Measurements from ENCODE around the gene POLE4.
A peak's percentile ranks its signal among the peaks of the same experiment; 100 is the strongest.

POLE4 gene, protein sequence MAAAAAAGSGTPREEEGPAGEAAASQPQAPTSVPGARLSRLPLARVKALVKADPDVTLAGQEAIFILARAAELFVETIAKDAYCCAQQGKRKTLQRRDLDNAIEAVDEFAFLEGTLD

DNA sequence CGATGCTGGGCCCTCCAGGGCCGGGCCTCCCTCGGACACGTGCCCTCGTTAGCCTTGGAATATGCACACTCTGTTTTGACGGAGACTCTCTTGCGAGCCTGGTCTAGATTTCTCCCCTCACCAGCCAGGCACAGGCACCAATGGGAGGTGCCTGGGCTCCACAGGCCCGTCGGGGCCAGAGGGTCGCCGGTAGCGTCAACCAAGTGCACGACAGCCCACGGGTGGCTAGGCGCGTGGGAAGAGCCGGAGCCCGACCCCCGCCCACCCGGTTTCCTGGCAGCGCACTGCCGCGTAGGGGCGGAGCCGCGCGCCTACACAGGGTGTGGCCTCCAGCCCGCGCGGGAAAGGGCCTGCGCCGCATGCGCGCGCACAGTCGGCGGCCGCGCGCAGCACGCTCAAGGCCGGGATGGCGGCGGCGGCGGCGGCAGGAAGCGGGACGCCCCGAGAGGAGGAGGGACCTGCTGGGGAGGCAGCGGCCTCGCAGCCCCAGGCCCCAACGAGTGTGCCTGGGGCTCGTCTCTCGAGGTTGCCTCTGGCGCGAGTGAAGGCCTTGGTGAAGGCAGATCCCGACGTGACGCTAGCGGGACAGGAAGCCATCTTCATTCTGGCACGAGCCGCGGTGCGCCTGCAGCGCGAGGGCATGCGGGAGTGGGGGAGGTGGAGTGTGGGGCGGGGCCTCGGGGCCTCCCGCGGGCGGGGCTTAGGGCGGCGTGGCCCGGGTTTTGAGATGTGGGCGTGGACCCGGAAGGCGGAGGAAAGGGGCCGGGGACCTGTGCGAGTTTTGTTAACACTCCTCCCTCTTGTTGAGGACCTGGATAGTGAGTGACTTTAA is at the start of gene POLE4:
Gene POLE4 (plus strand): TSS at position 370 of the 832 bp plus-strand sequence. CDS start 37 bp downstream, at position 407.
- Histone ChIP-seq H3K27ac (ENCODE audit: low read depth, low read length) (peak within 1 kb of the TSS; percentile 96), H3K27me3 (ENCODE audit: control insufficient read depth, insufficient read depth, low read length) (no peaks in the 10 kb centered on the region), H3K4me1 (ENCODE audit: control insufficient read depth, insufficient read depth, low read length) (peaks cover 3% of the 10 kb centered on the region), H3K36me3 (ENCODE audit: control insufficient read depth, insufficient read depth, low read length) (no peaks in the 10 kb centered on the region), H3K4me3 (ENCODE audit: low read length) (peak within 1 kb of the TSS; percentile 87), H3K9ac (ENCODE audit: low read length) (peak within 1 kb of the TSS; percentile 75)

DNA sequence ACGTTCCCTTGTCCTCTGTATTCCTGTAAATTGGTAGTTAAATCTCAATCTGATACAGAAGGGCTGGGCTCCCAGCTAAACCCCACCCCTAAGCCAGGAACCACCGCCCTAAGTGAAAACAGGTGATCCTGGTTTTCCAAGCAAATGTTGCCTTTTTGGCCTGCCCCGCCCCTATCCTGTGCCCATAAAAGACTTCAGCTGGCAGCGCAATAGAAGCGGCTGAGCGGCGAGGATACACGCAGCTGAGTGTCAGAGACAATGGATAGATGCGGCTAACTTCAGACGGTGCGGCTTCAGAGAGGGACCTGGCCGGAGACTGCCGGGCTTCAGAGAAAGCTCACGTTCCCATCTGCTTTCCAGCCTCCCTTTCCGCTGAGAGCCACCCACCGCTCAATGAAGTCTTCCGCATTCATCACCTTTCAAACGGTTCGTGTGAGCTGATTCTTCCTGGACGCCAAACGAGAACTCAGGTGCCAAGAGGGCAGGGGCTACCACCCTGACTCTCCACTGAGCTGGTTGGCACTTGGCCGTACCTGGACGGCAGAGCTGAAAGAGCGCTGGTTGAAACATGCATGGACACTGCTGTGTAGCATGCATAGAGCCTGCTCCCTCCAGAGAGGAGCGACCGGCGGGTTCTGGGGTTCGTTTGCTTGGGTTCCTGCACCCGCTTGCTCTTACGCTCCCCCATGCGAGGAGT is 49.5 kb upstream of the POLE4 start:
- no peaks in the 10 kb centered on the region for H3K4me1 ChIP-seq (ENCODE audit: control insufficient read depth, insufficient read depth, low read length)
- H3K27ac ChIP-seq (ENCODE audit: low read depth, low read length), result no peak overlapping the region
- H3K36me3 ChIP-seq (ENCODE audit: control insufficient read depth, insufficient read depth, low read length), result no peaks in the 10 kb centered on the region
- H3K9ac ChIP-seq (ENCODE audit: low read length), result no peak overlapping the region
- H3K4me3 ChIP-seq (ENCODE audit: low read length), result peak overlapping the region; percentile 32
- peaks cover 2% of the 10 kb centered on the region for H3K27me3 ChIP-seq (ENCODE audit: control insufficient read depth, insufficient read depth, low read length)

DNA sequence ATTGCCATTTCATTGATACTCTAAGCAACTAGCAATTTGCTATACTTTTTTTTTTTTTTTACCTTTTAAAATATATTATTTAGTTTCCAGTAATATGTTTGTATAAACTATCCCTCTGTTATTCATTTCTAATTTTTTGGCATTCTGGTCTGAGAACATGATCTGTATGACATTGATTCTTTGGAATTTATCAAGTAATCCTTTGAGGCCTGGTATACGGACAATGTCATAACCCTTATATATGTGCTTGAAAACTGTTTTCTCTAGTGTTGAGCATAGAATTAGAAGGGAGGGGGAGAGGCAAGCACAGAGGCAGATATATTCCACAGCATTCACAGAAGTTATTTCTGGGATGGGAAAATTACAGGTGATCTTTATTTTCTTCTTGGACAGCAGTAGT is 48.2 kb upstream of the POLE4 start:
- Histone ChIP-seq H3K9ac (ENCODE audit: low read length) (no peak overlapping the region), H3K27me3 (ENCODE audit: control insufficient read depth, insufficient read depth, low read length) (peaks cover 2% of the 10 kb centered on the region), H3K36me3 (ENCODE audit: control insufficient read depth, insufficient read depth, low read length) (no peaks in the 10 kb centered on the region), H3K4me3 (ENCODE audit: low read length) (no peak overlapping the region), H3K4me1 (ENCODE audit: control insufficient read depth, insufficient read depth, low read length) (no peaks in the 10 kb centered on the region), H3K27ac (ENCODE audit: low read depth, low read length) (no peak overlapping the region)

DNA sequence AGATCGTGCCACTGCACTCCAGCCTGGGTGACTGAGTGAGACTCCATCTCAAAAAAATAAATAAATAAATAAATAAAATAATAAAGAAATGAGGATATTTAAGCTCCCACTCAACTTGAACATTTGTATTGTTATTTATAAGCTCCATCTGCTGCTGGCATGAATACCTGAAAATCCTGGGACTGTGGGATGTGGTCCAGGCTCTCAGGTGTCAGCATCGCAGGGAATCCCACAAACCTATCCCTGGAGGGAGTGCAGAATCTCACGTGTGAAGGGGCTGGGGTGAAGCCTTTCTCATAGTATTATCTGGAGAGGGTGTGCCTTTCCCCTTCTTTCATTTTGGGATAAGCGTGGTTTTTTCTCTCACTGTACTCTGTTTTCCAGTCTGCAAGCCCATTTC is 47.4 kb upstream of the POLE4 start:
- H3K27ac ChIP-seq (ENCODE audit: low read depth, low read length), result no peak overlapping the region
- no peak overlapping the region for H3K4me3 ChIP-seq (ENCODE audit: low read length)
- H3K27me3 ChIP-seq (ENCODE audit: control insufficient read depth, insufficient read depth, low read length), result peaks cover 2% of the 10 kb centered on the region
- H3K4me1 ChIP-seq (ENCODE audit: control insufficient read depth, insufficient read depth, low read length), result no peaks in the 10 kb centered on the region
- no peak overlapping the region for H3K9ac ChIP-seq (ENCODE audit: low read length)
- no peaks in the 10 kb centered on the region for H3K36me3 ChIP-seq (ENCODE audit: control insufficient read depth, insufficient read depth, low read length)

DNA sequence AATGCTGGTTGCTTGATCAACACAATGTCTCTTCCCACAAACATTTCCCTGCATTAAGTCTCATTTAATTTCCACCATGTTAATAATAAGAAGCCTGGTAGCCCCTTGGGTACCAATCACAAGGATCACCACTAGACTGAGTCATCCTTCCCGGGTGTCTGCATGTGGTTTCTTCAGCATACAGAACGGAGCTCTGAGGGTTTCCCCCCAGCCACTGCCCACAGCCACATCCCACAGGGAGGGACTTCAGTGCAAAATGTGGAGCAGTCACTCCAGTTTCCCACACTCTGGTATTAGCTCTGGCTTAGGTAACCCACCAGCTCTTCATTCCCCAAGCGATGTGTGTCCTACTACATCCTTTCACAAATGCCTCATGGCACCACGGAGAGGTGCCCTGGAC is 42.7 kb upstream of the POLE4 start:
- H3K27me3 ChIP-seq (ENCODE audit: control insufficient read depth, insufficient read depth, low read length), result no peaks in the 10 kb centered on the region
- no peak overlapping the region for H3K27ac ChIP-seq (ENCODE audit: low read depth, low read length)
- H3K36me3 ChIP-seq (ENCODE audit: control insufficient read depth, insufficient read depth, low read length), result no peaks in the 10 kb centered on the region
- no peak overlapping the region for H3K9ac ChIP-seq (ENCODE audit: low read length)
- H3K4me3 ChIP-seq (ENCODE audit: low read length), result no peak overlapping the region
- peaks cover 2% of the 10 kb centered on the region for H3K4me1 ChIP-seq (ENCODE audit: control insufficient read depth, insufficient read depth, low read length)

DNA sequence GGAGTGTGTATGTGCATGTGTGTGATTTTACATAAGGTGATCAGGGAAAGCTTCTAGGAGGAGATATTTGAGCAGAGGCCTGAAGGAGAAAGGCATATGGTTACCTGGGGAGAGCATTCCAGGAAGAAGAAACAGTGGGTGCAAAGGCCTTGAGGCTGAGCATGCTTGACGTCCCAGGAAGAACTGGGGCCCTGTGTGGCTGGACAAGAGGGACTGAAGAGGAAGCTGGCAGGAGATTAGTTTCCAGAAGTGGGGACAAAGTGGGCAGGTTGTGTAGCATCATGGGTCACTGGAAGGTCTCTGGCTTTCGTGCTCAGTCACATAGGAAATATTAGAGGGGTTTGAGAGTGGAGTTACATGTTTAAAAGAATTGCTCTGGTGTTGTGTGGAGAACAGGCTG is 42.0 kb upstream of the POLE4 start:
- Histone ChIP-seq H3K27me3 (ENCODE audit: control insufficient read depth, insufficient read depth, low read length) (no peaks in the 10 kb centered on the region), H3K27ac (ENCODE audit: low read depth, low read length) (no peak overlapping the region), H3K36me3 (ENCODE audit: control insufficient read depth, insufficient read depth, low read length) (no peaks in the 10 kb centered on the region), H3K4me3 (ENCODE audit: low read length) (no peak overlapping the region), H3K4me1 (ENCODE audit: control insufficient read depth, insufficient read depth, low read length) (peaks cover 2% of the 10 kb centered on the region), H3K9ac (ENCODE audit: low read length) (no peak overlapping the region)

DNA sequence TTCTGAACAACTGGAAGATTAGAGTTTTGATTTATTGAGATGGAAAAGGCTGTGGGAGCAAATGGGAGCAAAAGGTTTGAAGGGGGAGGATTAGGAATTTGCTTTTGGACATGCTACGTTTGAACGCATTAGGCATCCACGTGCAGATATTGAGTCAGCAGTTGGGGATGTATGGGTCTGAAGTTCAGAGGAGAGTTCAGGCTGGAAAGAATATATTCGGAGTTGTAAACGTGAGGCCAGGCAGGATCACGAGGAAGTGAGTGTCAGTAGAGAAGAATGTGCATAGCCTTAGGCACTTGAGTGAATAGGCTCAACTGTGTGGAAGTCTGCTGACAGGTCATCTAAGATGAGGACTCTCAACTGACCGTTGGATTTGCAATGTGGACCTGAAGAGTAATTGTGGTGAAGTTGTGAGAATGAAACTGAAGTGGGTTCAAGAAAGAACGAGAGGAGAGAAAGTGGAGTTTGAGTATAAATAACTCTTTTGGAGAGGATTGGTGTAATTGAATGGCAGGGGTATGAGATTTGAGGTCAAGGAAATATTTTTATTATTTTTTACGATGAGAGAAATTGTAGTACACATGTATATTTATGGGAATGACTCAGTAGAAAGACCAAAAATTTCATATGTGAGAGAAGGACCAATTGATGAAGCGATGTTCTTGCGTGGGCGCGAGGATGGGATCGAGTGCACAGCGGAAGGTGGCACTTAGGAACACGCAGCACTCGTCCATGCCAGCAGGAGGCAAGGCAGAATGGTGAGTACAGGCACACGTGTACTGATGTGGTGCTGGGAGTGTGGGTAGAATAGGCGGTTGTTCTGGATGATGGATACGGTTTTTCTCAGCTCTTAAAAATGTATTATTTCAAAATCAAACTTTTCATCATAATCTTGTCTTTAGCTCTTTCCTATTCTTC is 40.5 kb upstream of the POLE4 start:
- H3K4me1 ChIP-seq (ENCODE audit: control insufficient read depth, insufficient read depth, low read length), result peaks cover 2% of the 10 kb centered on the region
- no peak overlapping the region for H3K4me3 ChIP-seq (ENCODE audit: low read length)
- no peak overlapping the region for H3K9ac ChIP-seq (ENCODE audit: low read length)
- no peaks in the 10 kb centered on the region for H3K36me3 ChIP-seq (ENCODE audit: control insufficient read depth, insufficient read depth, low read length)
- H3K27ac ChIP-seq (ENCODE audit: low read depth, low read length), result no peak overlapping the region
- no peaks in the 10 kb centered on the region for H3K27me3 ChIP-seq (ENCODE audit: control insufficient read depth, insufficient read depth, low read length)

DNA sequence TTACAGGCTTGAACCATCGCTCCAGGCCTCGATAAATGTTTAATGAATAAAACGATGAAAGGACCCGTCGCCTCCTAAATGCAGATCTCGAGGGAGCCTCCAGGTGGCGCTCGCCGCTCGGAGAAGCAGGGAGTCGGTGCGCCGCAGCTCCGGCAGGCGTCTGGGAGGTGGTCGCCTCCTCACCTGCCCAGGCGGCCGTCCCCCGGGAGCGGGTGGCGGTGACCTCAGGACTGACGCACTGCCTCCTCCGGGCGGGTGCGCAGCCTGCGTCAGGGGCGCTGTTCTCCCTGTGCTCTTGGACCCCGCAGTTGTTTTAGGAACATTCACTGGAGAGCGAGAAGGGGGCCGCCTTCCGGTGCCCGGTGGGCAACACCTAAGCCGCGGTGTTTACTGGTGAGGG is 38.6 kb upstream of the POLE4 start:
- Histone ChIP-seq H3K9ac (ENCODE audit: low read length) (no peak overlapping the region), H3K27ac (ENCODE audit: low read depth, low read length) (no peak overlapping the region), H3K4me1 (ENCODE audit: control insufficient read depth, insufficient read depth, low read length) (peaks cover 2% of the 10 kb centered on the region), H3K36me3 (ENCODE audit: control insufficient read depth, insufficient read depth, low read length) (no peaks in the 10 kb centered on the region), H3K4me3 (ENCODE audit: low read length) (peak overlapping the region; percentile 37), H3K27me3 (ENCODE audit: control insufficient read depth, insufficient read depth, low read length) (no peaks in the 10 kb centered on the region)

DNA sequence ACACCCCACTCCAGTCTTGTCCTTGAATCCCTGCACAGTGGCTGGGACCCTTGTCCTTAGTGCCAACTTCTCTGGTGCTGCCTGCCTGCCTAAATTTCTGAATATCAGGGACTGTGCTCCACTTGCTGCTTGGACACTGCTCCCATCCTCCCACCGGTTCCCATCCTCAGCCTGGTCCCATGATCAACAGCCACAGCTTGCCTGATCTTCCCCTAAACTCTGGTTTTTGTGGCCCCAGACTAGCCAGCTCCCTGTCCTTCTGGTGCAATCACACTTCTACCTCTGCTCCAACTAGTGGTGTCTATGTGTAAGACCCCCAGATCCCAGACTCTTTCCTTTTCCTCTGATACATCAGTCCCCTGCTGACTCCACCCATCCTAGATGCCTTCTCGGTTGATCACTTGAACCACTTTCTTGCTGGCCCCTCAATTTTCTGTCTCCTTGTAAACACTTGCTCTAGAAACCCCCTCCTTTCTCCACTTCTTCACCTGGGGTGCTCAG is 37.2 kb upstream of the POLE4 start:
- Histone ChIP-seq H3K27me3 (ENCODE audit: control insufficient read depth, insufficient read depth, low read length) (no peaks in the 10 kb centered on the region), H3K27ac (ENCODE audit: low read depth, low read length) (no peak overlapping the region), H3K4me1 (ENCODE audit: control insufficient read depth, insufficient read depth, low read length) (peaks cover 2% of the 10 kb centered on the region), H3K9ac (ENCODE audit: low read length) (no peak overlapping the region), H3K4me3 (ENCODE audit: low read length) (no peak overlapping the region), H3K36me3 (ENCODE audit: control insufficient read depth, insufficient read depth, low read length) (no peaks in the 10 kb centered on the region)

DNA sequence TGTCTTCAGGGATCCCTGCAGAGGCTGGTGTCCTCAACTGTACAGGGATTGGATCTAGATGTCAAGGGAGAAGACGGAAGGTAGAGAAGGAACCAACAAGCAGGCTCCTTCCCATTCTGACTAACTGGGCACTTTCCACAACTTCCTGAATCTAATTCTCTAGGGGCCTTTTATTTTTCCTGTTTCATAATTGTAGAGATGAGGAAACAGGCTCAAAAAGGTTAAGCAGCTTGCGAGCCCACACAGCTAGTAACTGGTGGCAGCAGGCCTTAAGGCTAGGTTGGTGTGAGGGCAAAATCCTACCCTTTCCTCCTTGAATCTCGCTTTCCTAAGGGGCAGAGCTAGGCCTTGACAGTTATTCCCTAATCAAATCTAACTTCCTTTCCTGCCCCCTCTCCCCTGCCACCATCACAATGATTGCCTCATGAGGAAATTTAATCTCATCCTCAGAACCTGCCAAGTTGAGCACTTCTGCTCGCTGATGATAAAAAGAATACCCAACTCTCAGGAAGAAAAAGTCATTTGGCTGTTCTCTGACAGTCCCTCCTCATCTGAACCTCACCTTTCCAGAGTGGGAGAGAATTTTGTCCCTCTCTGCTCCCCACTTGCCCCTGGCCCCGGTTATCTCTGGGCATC is 35.7 kb upstream of the POLE4 start:
- Histone ChIP-seq H3K4me3 (ENCODE audit: low read length) (no peak overlapping the region), H3K9ac (ENCODE audit: low read length) (no peak overlapping the region), H3K4me1 (ENCODE audit: control insufficient read depth, insufficient read depth, low read length) (peaks cover 2% of the 10 kb centered on the region), H3K36me3 (ENCODE audit: control insufficient read depth, insufficient read depth, low read length) (no peaks in the 10 kb centered on the region), H3K27me3 (ENCODE audit: control insufficient read depth, insufficient read depth, low read length) (no peaks in the 10 kb centered on the region), H3K27ac (ENCODE audit: low read depth, low read length) (no peak overlapping the region)

DNA sequence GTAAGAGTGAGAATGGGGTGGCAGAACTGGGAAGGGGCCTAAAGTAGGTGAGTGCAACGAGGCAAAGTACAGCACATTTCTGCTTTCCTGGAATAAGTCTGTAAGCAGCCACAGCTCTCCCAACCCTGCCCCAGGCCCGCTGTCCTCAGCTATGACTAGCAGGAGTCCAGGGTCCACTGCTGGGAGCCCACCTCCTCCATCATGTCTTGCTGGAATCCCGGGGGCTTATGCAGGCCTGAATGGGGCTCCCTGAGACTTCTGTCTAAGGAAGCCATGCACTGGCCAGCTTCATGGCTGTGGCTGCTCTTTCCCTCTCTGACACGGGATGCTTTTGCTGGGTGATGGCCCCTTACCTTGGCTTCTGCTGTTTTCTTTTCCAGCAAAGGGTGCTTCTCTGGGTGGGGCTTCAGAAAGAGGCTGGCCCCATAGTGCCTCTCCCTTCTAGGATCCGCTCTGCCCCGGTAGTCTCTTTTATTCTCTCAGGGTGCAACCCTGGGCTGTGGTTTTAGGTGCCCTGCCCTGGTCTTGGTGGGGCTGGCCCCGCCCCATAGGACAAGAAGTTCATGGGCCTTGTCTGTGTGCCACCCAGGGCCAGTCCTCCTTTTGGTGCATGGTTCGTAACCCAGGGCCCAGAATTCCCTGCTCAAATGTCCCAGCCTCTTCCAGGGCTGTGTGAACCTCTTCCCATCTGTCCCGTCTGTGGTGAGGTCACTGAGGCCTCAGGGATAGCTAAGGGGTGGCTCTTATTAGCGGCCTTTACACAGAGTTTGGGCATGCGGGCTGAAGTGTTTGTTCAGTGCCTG is 33.8 kb upstream of the POLE4 start:
- Histone ChIP-seq H3K36me3 (ENCODE audit: control insufficient read depth, insufficient read depth, low read length) (no peaks in the 10 kb centered on the region), H3K27me3 (ENCODE audit: control insufficient read depth, insufficient read depth, low read length) (no peaks in the 10 kb centered on the region), H3K9ac (ENCODE audit: low read length) (no peak overlapping the region), H3K4me3 (ENCODE audit: low read length) (no peak overlapping the region), H3K4me1 (ENCODE audit: control insufficient read depth, insufficient read depth, low read length) (peaks cover 2% of the 10 kb centered on the region), H3K27ac (ENCODE audit: low read depth, low read length) (no peak overlapping the region)
